ENCODE results near the gene CACNG4.

CACNG4 gene

DNA sequence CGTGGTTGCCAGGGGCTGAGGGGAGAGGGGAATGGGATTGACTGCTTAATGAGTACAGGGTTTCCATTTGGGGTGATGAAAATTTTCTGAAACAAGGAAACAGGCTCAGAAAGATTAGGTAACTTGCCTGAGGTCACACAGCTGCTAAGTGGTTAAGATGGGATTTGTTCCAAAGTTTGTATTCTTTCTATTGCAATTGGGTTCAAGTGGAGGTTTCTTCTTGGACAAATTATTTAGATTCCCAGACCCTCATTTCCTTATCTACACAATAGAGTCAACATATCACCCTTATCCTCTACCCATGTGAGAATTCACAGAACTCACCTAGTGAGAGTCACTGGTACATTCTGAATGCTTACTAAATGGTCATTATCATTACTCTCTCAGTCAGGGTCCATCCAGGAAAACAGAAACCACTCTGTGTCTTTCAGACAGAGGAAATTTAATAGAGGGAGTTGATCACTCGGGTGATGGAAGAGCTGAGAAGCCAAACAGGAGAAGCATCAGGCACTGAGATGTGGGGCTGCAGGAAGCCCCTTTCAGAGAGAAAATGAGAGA is 22.6 kb downstream of the CACNG4 start:
- no peak for DNase-seq

DNA sequence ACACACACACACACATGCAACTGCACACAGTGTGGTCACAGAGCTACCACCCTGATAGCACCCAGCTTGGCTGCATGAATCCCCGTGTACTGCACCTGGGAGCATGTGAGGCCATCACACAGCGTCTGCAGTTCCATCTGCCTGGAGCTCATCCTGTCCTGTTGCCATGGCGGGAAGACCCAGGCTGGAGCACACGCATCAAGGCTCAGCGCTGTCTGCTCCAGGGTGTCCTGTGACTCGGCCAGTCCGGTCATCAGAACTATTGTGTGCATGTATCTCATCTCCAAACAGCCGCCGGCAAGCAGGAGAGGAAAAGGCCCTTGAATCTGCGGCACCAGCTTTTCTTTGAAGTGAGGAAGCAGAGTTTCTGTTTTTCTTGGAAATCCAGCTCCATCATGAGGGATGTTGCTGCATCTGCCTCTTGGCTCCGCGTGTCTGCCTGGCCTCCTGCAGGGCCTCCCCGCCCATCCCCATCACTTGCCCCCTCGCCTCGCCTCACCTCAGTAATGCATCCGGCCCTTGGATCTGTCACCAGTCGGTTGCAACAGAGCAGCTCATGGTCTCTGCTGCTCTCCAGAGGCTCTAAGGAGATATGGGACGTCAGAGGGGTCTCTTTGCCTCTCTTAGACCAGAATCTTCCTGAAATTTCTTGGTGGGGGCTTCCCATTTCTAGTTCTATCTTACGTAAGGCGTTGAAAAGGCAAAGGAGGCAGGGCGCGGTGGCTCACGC is 23.7 kb downstream of the CACNG4 start:
- DNase-seq: no peak

- no peak for DNase-seq
Measured at GRCh38 chr17:66989076-66989475, 24.6 kb downstream of the CACNG4 start.

GRCh38 chr17:66989579-66989978 is 25.1 kb downstream of the CACNG4 start:
- no peak for DNase-seq

GRCh38 chr17:66990047-66990446 is 25.5 kb downstream of the CACNG4 start:
- no peak for DNase-seq

GRCh38 chr17:66992911-66993442 is 28.5 kb downstream of the CACNG4 start:
- DNase-seq: no peak

GRCh38 chr17:66994361-66994760 is 29.9 kb downstream of the CACNG4 start:
- no peak for DNase-seq

- DNase-seq: no peak
Measured at GRCh38 chr17:66994930-66995535, 30.5 kb downstream of the CACNG4 start.

DNA sequence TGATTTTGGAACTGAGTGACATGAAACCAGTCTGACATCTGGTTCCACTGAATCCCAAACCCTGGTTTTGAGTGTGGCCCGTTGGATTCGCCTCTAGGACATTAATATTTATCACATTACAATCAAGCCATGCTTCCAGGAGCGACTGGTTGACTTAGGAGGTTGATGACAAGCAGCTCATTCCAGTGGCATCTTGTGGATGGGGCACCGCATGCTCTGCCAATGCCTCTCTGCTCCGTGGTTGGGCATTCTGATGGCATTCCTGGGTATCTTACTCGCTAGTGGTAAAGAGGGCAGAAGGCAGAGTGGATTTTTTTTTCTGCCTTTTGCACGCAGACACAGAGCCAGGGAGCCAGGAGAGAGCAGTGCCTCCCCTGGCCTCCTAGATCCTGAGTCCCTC is 31.4 kb downstream of the CACNG4 start:
- no peak for DNase-seq

DNA sequence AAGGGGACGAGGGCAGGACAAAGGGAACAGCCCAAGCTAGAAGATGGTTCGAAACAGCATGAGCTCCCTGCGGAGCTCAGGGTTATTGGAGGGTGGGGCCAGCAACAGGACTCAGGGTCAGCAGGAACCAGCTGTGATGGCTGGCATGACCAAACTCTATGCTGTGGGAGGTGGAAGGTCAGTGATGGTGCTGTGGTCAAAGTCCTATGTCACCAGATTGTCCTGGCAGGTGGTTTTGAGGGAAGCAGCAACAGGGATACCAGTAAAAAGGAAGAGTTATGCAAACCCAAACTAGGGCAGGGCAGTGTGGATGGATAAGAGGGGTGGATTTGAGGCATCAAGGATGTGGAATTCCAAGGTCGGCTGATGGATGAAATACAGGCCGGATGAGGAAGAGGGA is 32.4 kb downstream of the CACNG4 start:
- no peak for DNase-seq

DNA sequence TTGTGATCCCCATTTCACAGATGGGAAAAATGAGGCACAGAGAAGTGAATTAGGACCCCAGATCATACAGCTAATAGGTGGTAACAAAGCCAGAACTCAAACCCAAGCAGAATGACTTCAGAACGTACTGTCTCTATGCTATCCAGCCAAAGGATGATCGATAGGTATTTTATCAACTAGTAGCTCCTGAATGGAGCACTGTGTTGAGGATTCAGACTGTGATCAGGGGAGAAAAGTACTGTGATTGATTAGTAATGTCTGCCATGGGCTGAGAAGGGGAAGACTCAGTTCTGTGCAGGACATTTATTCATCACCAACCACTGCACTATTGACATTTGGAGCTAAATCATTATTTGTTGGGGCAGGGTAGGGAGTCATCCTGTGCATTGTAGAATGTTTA is 38.7 kb downstream of the CACNG4 start:
- no peak for DNase-seq

DNA sequence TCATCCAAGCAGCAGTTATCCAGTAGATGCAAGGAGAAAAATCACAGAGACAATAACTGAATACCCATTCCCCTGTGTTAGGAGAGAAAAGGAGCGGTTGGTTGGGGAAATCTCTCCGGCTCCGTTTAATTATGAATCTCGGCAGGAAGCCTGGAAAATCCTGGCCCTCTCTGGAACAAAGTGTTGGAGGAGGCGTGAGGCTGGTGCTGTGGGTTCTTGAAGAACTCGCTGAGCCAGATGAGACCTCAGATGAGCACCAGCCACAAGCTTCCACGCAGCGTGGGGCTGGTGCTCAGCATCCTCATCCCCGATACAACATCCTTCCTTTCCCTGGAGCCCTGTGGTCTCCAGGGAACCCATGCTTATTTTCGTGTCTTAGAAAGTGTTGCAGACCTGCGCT is 39.7 kb downstream of the CACNG4 start:
- no peak for DNase-seq

- no peak for DNase-seq
Measured at GRCh38 chr17:67007266-67007665, 42.8 kb downstream of the CACNG4 start.

GRCh38 chr17:67008101-67008500 is 43.6 kb downstream of the CACNG4 start:
- DNase-seq: no peak

- DNase-seq: peak; percentile 16
Measured at GRCh38 chr17:67011527-67012175, 47.1 kb downstream of the CACNG4 start.

DNA sequence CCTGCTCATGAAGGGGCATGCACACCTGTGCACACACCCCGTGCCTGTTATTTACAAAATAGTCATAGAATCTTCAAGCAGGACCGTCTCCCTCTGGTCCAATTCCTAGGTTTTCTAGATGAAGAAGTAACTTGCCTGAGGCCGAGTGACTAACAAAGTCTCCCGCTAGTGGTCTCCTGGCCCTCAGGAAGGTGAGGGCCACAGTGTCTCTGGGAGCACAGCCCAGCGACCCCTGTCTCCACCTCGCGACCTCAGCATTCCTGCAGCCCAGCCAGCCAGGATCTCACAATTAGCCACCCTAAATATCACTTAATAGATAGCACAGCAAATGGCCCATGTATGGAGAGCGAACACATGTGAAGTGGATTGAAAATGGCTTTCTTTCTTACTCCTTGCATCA is 49.4 kb downstream of the CACNG4 start:
- DNase-seq: no peak

- DNase-seq: peak; percentile 62
Measured at GRCh38 chr17:67015001-67015400, 50.5 kb downstream of the CACNG4 start.

DNA sequence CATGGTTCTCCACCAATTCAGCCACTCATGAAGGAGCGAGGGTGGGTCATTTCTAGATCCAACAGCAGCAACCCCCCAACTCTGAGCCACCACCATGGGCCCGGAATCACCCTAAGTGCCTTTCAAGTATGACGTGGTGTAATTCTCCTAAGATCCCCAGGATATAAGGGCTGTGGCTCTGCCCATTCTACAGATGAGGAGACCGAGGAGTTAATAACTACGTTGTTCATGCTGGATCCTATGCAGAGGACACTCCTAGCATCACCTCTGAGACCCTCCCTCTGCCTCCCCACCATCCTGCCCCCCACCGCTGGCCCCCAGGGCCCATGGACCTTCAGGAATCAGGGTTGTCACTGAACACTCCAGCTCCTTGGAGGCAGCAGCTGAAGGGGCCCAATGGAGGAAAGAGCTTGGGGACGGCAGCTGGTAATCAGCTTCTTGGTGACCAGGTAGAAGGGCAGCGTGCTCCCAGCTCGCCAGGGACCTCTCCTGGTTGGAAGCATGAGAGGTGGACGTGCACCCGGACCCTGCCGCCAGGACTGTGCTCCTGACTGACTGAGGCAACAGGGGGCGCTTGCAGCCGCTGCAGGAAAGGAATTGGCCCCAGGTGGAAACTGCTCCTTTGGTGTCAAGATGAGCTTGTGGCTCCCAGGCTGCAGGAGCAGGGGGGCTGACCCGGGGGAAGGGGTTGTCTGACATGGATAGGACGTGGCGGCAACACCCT is 51.7 kb downstream of the CACNG4 start:
- DNase-seq: no peak

- DNase-seq: no peak
Measured at GRCh38 chr17:67017910-67018309, 53.4 kb downstream of the CACNG4 start.

- DNase-seq: no peak
Measured at GRCh38 chr17:67018471-67019434, 54.2 kb downstream of the CACNG4 start.

GRCh38 chr17:67019809-67020208 is 55.3 kb downstream of the CACNG4 start:
- no peak for DNase-seq

- no peak for DNase-seq
Measured at GRCh38 chr17:67020293-67020766, 55.8 kb downstream of the CACNG4 start.

Measured in NCI-H2171 (cell line).